Neural cell (in vitro differentiated cells): ENCODE measurements around the gene CCNY. TPM values are rescaled to one million over a fixed set of nuclear protein-coding genes. Genes with fewer than 3 reads are reported as not detected.

Source experiments
- H2AFZ ChIP-seq: fragments of 200-600, 300-800 bp; sonication (generic), shearing (Covaris generic); 2 replicates; pipeline ENCODE4 v1.6.0; 2014; ENCODE audit warnings: low read depth, mild to moderate bottlenecking, antibody characterized with exemption, low read length, moderate library complexity
- H3F3A ChIP-seq: fragments of 200-600 bp; shearing (Covaris generic); 2 replicates; pipeline ENCODE4 v1.6.1; 2016; ENCODE audit warnings: mild to moderate bottlenecking, moderate library complexity, mixed read lengths, antibody characterized with exemption, low read length; ENCODE audit not compliant: insufficient read depth, poor library complexity, severe bottlenecking
- H3K27ac ChIP-seq: fragments of 200-600, 300-800 bp; sonication (generic), shearing (Covaris generic); 2 replicates; pipeline ENCODE4 v1.5.1; 2014; ENCODE audit warnings: mild to moderate bottlenecking, low read length, moderate library complexity
- H3K27me3 ChIP-seq: fragments of 300-800, 200-600 bp; sonication (generic), shearing (Covaris generic); 2 replicates; pipeline ENCODE4 v1.6.0; 2014; ENCODE audit warnings: mild to moderate bottlenecking, low read depth, low read length, moderate library complexity; ENCODE audit not compliant: insufficient read depth
- H3K36me3 ChIP-seq: fragments of 300-800, 200-600 bp; sonication (generic), shearing (Covaris generic); 2 replicates; pipeline ENCODE4 v1.5.1; 2014; ENCODE audit warnings: mild to moderate bottlenecking, antibody characterized with exemption, low read length, moderate library complexity; ENCODE audit not compliant: insufficient read depth
- H3K4me2 ChIP-seq: fragments of 300-800, 200-600 bp; sonication (generic), shearing (Covaris generic); 2 replicates; pipeline ENCODE4 v1.6.0; 2014; ENCODE audit warnings: mild to moderate bottlenecking, low read length
- H3K4me3 ChIP-seq: fragments of 300-800, 200-600 bp; sonication (generic), shearing (Covaris generic); 2 replicates; pipeline ENCODE4 v1.5.1; 2014; ENCODE audit warnings: mild to moderate bottlenecking, low read length, moderate library complexity
- H3K79me2 ChIP-seq: fragments of 200-600 bp; shearing (Covaris generic); replicated peaks from 2 replicates; pipeline ENCODE4 v1.6.0; 2014; ENCODE audit warnings: mild to moderate bottlenecking, low read length, moderate library complexity; ENCODE audit not compliant: insufficient read depth
- H3K9ac ChIP-seq: fragments of 300-800, 200-600 bp; sonication (generic), shearing (Covaris generic); 2 replicates; pipeline ENCODE4 v1.6.1; 2016; ENCODE audit warnings: mild to moderate bottlenecking, low read length, mixed read lengths
- H3K9me2 ChIP-seq: fragments of 200-600 bp; shearing (Covaris generic); 2 replicates; pipeline ENCODE4 v1.6.1; 2016; ENCODE audit warnings: mild to moderate bottlenecking, low read length, mixed read lengths; ENCODE audit not compliant: insufficient read depth
- H3K9me3 ChIP-seq: fragments of 200-600, 300-800 bp; sonication (generic), shearing (Covaris generic); 2 replicates; pipeline ENCODE4 v1.6.1; 2016; ENCODE audit warnings: mild to moderate bottlenecking, mixed run types, low read length, moderate library complexity, mixed read lengths
- H4K20me1 ChIP-seq: fragments of 200-600 bp; shearing (Covaris generic); 2 replicates; pipeline ENCODE4 v1.6.1; 2016; ENCODE audit warnings: mild to moderate bottlenecking, mixed run types; ENCODE audit not compliant: insufficient read depth
- CTCF ChIP-seq: fragments of 450-650 bp; IDR thresholded peaks from 2 replicates; pipeline ENCODE4 v1.5.1; 2014; ENCODE audit warnings: antibody characterized with exemption, mild to moderate bottlenecking, moderate library complexity; ENCODE audit not compliant: poor library complexity, severe bottlenecking
- EP300 ChIP-seq: fragments of 450-650 bp; conservative IDR thresholded peaks from 2 replicates; pipeline ENCODE4 v1.6.1; 2014; ENCODE audit warnings: antibody characterized with exemption, mild to moderate bottlenecking, moderate library complexity; ENCODE audit not compliant: poor library complexity, severe bottlenecking
- EZH2 ChIP-seq: fragments of 200-600, 300-800 bp; shearing (Covaris generic), sonication (generic); IDR thresholded peaks from 2 replicates; pipeline ENCODE4 v1.6.1; 2014; ENCODE audit warnings: antibody characterized with exemption, low read length, borderline replicate concordance, mild to moderate bottlenecking; ENCODE audit not compliant: insufficient read depth, poor library complexity, severe bottlenecking
- MXI1 ChIP-seq: fragments of 450-650 bp; conservative IDR thresholded peaks from 2 replicates; pipeline ENCODE4 v1.6.1; 2014; ENCODE audit warnings: antibody characterized with exemption, mild to moderate bottlenecking; ENCODE audit not compliant: poor library complexity, severe bottlenecking
- POLR2AphosphoS5 ChIP-seq: IDR thresholded peaks from 2 replicates; pipeline ENCODE4 v1.6.1; 2012
- RAD21 ChIP-seq: fragments of 450-650 bp; conservative IDR thresholded peaks from 2 replicates; pipeline ENCODE4 v1.6.1; 2014; ENCODE audit warnings: antibody characterized with exemption, mild to moderate bottlenecking, moderate library complexity
- REST ChIP-seq: IDR thresholded peaks from 2 replicates; pipeline ENCODE4 v1.6.1; 2012; ENCODE audit warnings: borderline replicate concordance
- SMC3 ChIP-seq: fragments of 450-650 bp; conservative IDR thresholded peaks from 2 replicates; pipeline ENCODE4 v1.6.1; 2014; ENCODE audit warnings: antibody characterized with exemption, mild to moderate bottlenecking, moderate library complexity; ENCODE audit not compliant: poor library complexity
- TAF1 ChIP-seq: IDR thresholded peaks from 2 replicates; pipeline ENCODE4 v1.6.1; 2012; ENCODE audit warnings: low read depth
- polyA plus RNA-seq: library from polyadenylated mRNA; depleted of rRNA; stranded (reverse); fragments of >200 nt; gene quantifications from 2 replicates; pipeline ENCODE4 v1.2.3, GENCODE V29; 2014

CCNY gene
- polyA plus RNA-seq, 1 donor from 2014 or later: 36.4 TPM

GRCh38 chr10:35608328-35608672 is 272.0 kb downstream of the CCNY start:
- H3K79me2 ChIP-seq: no peaks in the 10 kb centered on the region
- no peak overlapping the region for H3K27ac ChIP-seq
- H3K4me3 ChIP-seq: no peak overlapping the region
- H3K36me3 ChIP-seq: no peaks in the 10 kb centered on the region
- H3K9me2 ChIP-seq: no peaks in the 10 kb centered on the region
- TF ChIP-seq CTCF (no peak), REST (no peak), EZH2 (no peak), SMC3 (no peak), EP300 (no peak), RAD21 (no peak), TAF1 (no peak), POLR2AphosphoS5 (no peak), MXI1 (no peak)
- no peaks in the 10 kb centered on the region for H3F3A ChIP-seq
- no peak overlapping the region for H2AFZ ChIP-seq
- no peaks in the 10 kb centered on the region for H3K9me3 ChIP-seq
- no peaks in the 10 kb centered on the region for H4K20me1 ChIP-seq
- H3K27me3 ChIP-seq: no peaks in the 10 kb centered on the region
- H3K4me2 ChIP-seq: no peak overlapping the region
- H3K9ac ChIP-seq: no peak overlapping the region

- H3K9me2 ChIP-seq: no peaks in the 10 kb centered on the region
- H3F3A ChIP-seq: no peaks in the 10 kb centered on the region
- H2AFZ ChIP-seq: no peak overlapping the region
- no peaks in the 10 kb centered on the region for H3K36me3 ChIP-seq
- H3K79me2 ChIP-seq: no peaks in the 10 kb centered on the region
- H3K9me3 ChIP-seq: no peaks in the 10 kb centered on the region
- no peak overlapping the region for H3K27ac ChIP-seq
- no peak overlapping the region for H3K4me2 ChIP-seq
- TF ChIP-seq EZH2 (no peak), RAD21 (no peak), REST (no peak), TAF1 (no peak), POLR2AphosphoS5 (no peak), EP300 (no peak), SMC3 (no peak), CTCF (no peak), MXI1 (no peak)
- H4K20me1 ChIP-seq: no peaks in the 10 kb centered on the region
- no peaks in the 10 kb centered on the region for H3K27me3 ChIP-seq
- H3K4me3 ChIP-seq: no peak overlapping the region
- no peak overlapping the region for H3K9ac ChIP-seq
These were observed 275.4 kb downstream of the CCNY start for GRCh38 chr10:35611750-35612149.
